Measurements from ENCODE around the gene PRSS12. TPM values are rescaled to one million over a fixed set of nuclear protein-coding genes. Genes with fewer than 3 reads are reported as not detected.

PRSS12 gene
- total RNA-seq, 1 donor from 2014 or later: 8.5 TPM

DNA sequence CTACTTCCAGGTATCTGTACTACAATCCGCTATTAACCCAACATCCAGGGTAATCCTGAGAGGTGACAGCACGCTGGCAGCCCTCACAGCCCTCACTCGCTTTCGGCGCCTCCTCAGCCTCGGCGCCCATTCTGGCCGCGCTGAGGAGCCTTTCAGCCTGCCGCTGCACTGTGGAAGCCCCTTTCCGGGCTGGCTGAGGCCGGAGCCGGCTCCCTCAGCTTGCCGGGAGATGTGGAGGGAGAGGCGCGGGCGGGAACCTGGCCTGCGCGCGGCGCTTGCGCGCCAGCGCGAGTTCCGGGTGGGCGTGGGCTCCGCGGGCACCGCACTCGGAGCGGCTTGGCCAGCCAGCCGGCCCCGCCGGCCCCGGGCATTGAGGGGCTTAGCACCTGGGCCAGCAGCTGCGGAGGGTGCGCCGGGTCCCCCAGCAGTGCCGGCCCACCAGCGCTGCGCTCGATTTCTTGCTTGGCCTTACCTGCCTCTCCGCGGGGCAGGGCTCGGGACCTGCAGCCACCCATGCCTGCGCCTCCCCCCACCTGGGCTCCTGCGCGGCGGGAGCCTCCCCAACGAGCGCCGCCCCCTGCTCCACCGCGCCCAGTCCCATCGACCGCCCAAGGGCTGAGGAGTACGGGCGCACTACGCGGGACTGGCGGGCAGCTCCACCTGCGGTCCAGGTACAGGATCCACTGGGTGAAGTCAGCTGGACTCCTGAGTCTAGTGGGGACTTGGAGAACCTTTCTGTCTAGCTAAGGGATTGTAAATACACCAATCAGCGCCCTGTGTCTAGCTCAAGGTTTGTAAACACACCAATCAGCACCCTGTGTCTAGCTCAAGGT is 87.3 kb downstream of the PRSS12 start:
- peak overlapping the region; percentile 59 for H3K4me3 ChIP-seq
- H3K4me1 ChIP-seq: no peaks in the 10 kb centered on the region
- H3K27ac ChIP-seq: no peak overlapping the region
- peak; percentile 86 to 91 for ATAC-seq
- DNase-seq: peak; percentile 54
- H3K27me3 ChIP-seq (ENCODE audit: low read depth): no peaks in the 10 kb centered on the region
- TF ChIP-seq CTCF (IDR thresholded peaks at IDR 0.05): no peak
- intact Hi-C loops (cut with DNase I): no loop called here
- no peaks in the 10 kb centered on the region for H3K36me3 ChIP-seq
- no peaks in the 10 kb centered on the region for H3K9me3 ChIP-seq

GRCh38 chr4:118264096-118264495 is 88.7 kb downstream of the PRSS12 start:
- Histone ChIP-seq H3K27me3 (ENCODE audit: low read depth) (no peaks in the 10 kb centered on the region), H3K9me3 (no peaks in the 10 kb centered on the region), H3K4me3 (no peak overlapping the region), H3K27ac (no peak overlapping the region), H3K36me3 (no peaks in the 10 kb centered on the region), H3K4me1 (no peaks in the 10 kb centered on the region)
- intact Hi-C loops (cut with DNase I): no loop called here
- no peak for DNase-seq
- no peak for TF ChIP-seq CTCF (IDR thresholded peaks at IDR 0.05)
- ATAC-seq: no peak

GRCh38 chr4:118260309-118260708 is 92.5 kb downstream of the PRSS12 start:
- H3K9me3 ChIP-seq: no peaks in the 10 kb centered on the region
- no peak for TF ChIP-seq CTCF (IDR thresholded peaks at IDR 0.05)
- DNase-seq: no peak
- no peak for ATAC-seq
- no peak overlapping the region for H3K27ac ChIP-seq
- no peak overlapping the region for H3K4me3 ChIP-seq
- no peaks in the 10 kb centered on the region for H3K27me3 ChIP-seq (ENCODE audit: low read depth)
- H3K4me1 ChIP-seq: no peaks in the 10 kb centered on the region
- intact Hi-C loops (cut with DNase I): no loop called here
- H3K36me3 ChIP-seq: no peaks in the 10 kb centered on the region

DNA sequence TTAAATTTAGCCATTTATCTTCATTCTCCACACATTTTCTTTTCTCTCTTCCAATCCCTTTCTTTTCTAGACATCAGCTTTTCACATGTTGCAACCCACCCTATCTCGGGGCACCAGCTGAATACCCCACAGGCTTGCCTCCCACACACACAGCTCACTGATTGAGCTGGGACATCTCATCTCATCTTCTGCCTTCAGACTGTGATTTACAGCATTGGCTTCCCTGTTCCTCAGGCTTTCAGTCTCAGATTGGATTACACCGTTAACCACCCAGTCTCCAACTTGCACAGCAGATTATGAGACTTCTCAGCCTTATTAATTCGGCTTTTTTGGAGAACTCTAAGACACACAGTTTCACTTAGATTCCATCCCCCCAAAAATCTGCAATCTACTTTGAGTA is 93.7 kb downstream of the PRSS12 start:
- ATAC-seq: no peak

GRCh38 chr4:118254368-118254767 is 98.4 kb downstream of the PRSS12 start:
- no peak for DNase-seq
- intact Hi-C loops (cut with DNase I): no loop called here
- Histone ChIP-seq H3K4me1 (no peaks in the 10 kb centered on the region), H3K27me3 (ENCODE audit: low read depth) (no peaks in the 10 kb centered on the region), H3K9me3 (no peaks in the 10 kb centered on the region), H3K36me3 (no peaks in the 10 kb centered on the region), H3K4me3 (no peak overlapping the region), H3K27ac (no peak overlapping the region)
- no peak for TF ChIP-seq CTCF (IDR thresholded peaks at IDR 0.05)
- no peak for ATAC-seq

More for the DNA sequence above, 93.7 kb downstream of the PRSS12 start:
- Histone ChIP-seq H3K4me1 (no peaks in the 10 kb centered on the region), H3K27me3 (ENCODE audit: low read depth) (no peaks in the 10 kb centered on the region), H3K9me3 (no peaks in the 10 kb centered on the region), H3K27ac (no peak overlapping the region), H3K4me3 (no peak overlapping the region), H3K36me3 (no peaks in the 10 kb centered on the region)
- no peak for DNase-seq
- intact Hi-C loops (cut with DNase I): no loop called here
- no peak for TF ChIP-seq CTCF (IDR thresholded peaks at IDR 0.05)

Data from lower lobe of right lung (tissue), 2 donors.